HG03066 (cell line): ENCODE data around the gene BCR.

Experiments used
- ATAC-seq: cut with Tn5 transposase; IDR thresholded peaks from one replicate; pipeline ENCODE4 v1.9.1; 2021; ENCODE audit warnings: low read depth; ENCODE audit not compliant: unreplicated experiment

Gene BCR

GRCh38 chr22:23149743-23150238 lies 30.5 kb upstream of the BCR start:
- ATAC-seq: no peak

GRCh38 chr22:23150762-23151161 lies 29.5 kb upstream of the BCR start:
- ATAC-seq: no peak

- no peak for ATAC-seq
Measured at GRCh38 chr22:23151827-23152226, 28.5 kb upstream of the BCR start.

GRCh38 chr22:23152238-23153114 lies 27.8 kb upstream of the BCR start:
- no peak for ATAC-seq

GRCh38 chr22:23153994-23154393 lies 26.3 kb upstream of the BCR start:
- ATAC-seq: no peak

GRCh38 chr22:23154461-23154860 lies 25.8 kb upstream of the BCR start:
- no peak for ATAC-seq

- ATAC-seq: no peak
Measured at GRCh38 chr22:23155143-23155542, 25.2 kb upstream of the BCR start.

- ATAC-seq: no peak
Measured at GRCh38 chr22:23155831-23156230, 24.5 kb upstream of the BCR start.

- ATAC-seq: no peak
Measured at GRCh38 chr22:23156286-23156685, 24.0 kb upstream of the BCR start.

GRCh38 chr22:23157560-23158515 lies 22.5 kb upstream of the BCR start:
- ATAC-seq: no peak

- ATAC-seq: no peak
Measured at GRCh38 chr22:23158516-23159290, 21.6 kb upstream of the BCR start.

GRCh38 chr22:23159291-23159630 lies 21.0 kb upstream of the BCR start:
- no peak for ATAC-seq

- no peak for ATAC-seq
Measured at GRCh38 chr22:23161029-23161428, 19.3 kb upstream of the BCR start.

- no peak for ATAC-seq
Measured at GRCh38 chr22:23161574-23161973, 18.7 kb upstream of the BCR start.

- no peak for ATAC-seq
Measured at GRCh38 chr22:23163665-23164064, 16.6 kb upstream of the BCR start.

GRCh38 chr22:23164091-23164490 lies 16.2 kb upstream of the BCR start:
- no peak for ATAC-seq

GRCh38 chr22:23166042-23166831 lies 14.1 kb upstream of the BCR start:
- no peak for ATAC-seq

- ATAC-seq: no peak
Measured at GRCh38 chr22:23166841-23167616, 13.3 kb upstream of the BCR start.

- no peak for ATAC-seq
Measured at GRCh38 chr22:23168391-23169042, 11.8 kb upstream of the BCR start.
